ENCODE measurements around the gene CACNA1I.

DNA sequence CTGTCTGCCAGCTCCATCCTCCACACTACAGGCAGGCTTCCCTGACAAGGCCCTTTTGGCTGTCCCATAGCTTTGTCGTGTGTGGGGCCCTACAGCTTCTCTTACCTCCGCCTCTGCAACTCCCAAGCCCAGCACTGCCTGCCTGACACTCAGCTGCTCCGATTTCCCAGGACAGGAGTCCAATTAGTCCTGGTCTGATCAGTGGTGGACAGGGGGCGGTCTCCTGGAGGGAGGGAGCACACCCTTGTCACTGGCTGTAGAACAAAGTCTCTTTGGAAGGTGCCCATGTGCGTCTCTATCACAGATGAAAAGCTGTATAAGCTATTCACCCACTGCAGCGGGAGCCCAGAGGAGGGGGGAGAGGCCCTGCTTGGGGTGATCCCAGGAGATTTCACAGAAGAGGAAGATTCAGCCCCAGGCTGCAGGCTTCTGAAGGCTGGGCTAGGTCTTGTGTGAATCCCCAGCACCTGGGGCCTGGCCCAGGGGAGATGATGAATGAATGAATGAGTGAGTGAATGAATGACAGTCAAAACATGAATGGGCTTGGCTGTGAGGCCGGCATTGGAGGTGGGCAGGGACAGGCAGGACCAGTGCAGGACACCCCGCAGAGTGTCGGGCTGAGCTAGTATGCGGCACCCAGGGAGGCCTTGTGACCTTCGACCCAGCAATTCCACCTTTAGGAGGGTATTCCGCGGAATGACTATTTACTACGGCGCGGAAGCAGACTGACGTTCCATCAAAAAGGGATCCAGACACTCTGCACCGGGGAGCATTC, 142.4 kb downstream of the CACNA1I start:
- TF ChIP-seq, protein P1, sequence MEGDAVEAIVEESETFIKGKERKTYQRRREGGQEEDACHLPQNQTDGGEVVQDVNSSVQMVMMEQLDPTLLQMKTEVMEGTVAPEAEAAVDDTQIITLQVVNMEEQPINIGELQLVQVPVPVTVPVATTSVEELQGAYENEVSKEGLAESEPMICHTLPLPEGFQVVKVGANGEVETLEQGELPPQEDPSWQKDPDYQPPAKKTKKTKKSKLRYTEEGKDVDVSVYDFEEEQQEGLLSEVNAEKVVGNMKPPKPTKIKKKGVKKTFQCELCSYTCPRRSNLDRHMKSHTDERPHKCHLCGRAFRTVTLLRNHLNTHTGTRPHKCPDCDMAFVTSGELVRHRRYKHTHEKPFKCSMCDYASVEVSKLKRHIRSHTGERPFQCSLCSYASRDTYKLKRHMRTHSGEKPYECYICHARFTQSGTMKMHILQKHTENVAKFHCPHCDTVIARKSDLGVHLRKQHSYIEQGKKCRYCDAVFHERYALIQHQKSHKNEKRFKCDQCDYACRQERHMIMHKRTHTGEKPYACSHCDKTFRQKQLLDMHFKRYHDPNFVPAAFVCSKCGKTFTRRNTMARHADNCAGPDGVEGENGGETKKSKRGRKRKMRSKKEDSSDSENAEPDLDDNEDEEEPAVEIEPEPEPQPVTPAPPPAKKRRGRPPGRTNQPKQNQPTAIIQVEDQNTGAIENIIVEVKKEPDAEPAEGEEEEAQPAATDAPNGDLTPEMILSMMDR (tag by site-specific recombination; IDR thresholded peaks at IDR 0.05), result no peak
- TF ChIP-seq, protein P2, sequence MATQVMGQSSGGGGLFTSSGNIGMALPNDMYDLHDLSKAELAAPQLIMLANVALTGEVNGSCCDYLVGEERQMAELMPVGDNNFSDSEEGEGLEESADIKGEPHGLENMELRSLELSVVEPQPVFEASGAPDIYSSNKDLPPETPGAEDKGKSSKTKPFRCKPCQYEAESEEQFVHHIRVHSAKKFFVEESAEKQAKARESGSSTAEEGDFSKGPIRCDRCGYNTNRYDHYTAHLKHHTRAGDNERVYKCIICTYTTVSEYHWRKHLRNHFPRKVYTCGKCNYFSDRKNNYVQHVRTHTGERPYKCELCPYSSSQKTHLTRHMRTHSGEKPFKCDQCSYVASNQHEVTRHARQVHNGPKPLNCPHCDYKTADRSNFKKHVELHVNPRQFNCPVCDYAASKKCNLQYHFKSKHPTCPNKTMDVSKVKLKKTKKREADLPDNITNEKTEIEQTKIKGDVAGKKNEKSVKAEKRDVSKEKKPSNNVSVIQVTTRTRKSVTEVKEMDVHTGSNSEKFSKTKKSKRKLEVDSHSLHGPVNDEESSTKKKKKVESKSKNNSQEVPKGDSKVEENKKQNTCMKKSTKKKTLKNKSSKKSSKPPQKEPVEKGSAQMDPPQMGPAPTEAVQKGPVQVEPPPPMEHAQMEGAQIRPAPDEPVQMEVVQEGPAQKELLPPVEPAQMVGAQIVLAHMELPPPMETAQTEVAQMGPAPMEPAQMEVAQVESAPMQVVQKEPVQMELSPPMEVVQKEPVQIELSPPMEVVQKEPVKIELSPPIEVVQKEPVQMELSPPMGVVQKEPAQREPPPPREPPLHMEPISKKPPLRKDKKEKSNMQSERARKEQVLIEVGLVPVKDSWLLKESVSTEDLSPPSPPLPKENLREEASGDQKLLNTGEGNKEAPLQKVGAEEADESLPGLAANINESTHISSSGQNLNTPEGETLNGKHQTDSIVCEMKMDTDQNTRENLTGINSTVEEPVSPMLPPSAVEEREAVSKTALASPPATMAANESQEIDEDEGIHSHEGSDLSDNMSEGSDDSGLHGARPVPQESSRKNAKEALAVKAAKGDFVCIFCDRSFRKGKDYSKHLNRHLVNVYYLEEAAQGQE (tag by site-specific recombination; IDR thresholded peaks at IDR 0.05), result no peak

Measured in HEK293 (cell line).